GM19099 (cell line): ENCODE data around the gene CAST.

ENCODE experiments used
- POLR2A ChIP-seq: IDR thresholded peaks from 3 replicates; pipeline ENCODE4 v1.6.1; 2011; ENCODE audit warnings: low read depth; ENCODE audit not compliant: insufficient read length; ENCODE audit errors: extremely low read depth

CAST gene

GRCh38 chr5:96780626-96781025 is 118.5 kb downstream of the CAST start:
- TF ChIP-seq POLR2A = no peak

GRCh38 chr5:96781031-96781971 is 119.1 kb downstream of the CAST start:
- no peak for TF ChIP-seq POLR2A

GRCh38 chr5:96783326-96783725 is 121.2 kb downstream of the CAST start:
- TF ChIP-seq POLR2A = no peak

- TF ChIP-seq POLR2A = no peak
These were observed 123.3 kb downstream of the CAST start for GRCh38 chr5:96785326-96786109.

GRCh38 chr5:96788112-96788749 is 126.1 kb downstream of the CAST start:
- TF ChIP-seq POLR2A = no peak

- no peak for TF ChIP-seq POLR2A
These were observed 127.7 kb downstream of the CAST start for GRCh38 chr5:96789794-96790330.

- no peak for TF ChIP-seq POLR2A
These were observed 128.9 kb downstream of the CAST start for GRCh38 chr5:96790961-96791504.

- no peak for TF ChIP-seq POLR2A
These were observed 132.6 kb downstream of the CAST start for GRCh38 chr5:96794757-96795156.

- TF ChIP-seq POLR2A = no peak
These were observed 133.4 kb downstream of the CAST start for GRCh38 chr5:96795626-96796025.

GRCh38 chr5:96796434-96796833 is 134.3 kb downstream of the CAST start:
- TF ChIP-seq POLR2A = no peak

- TF ChIP-seq POLR2A = no peak
These were observed 145.0 kb downstream of the CAST start for GRCh38 chr5:96807075-96807654.

GRCh38 chr5:96808541-96808828 is 146.3 kb downstream of the CAST start:
- no peak for TF ChIP-seq POLR2A

- no peak for TF ChIP-seq POLR2A
These were observed 146.8 kb downstream of the CAST start for GRCh38 chr5:96808868-96809558.

- TF ChIP-seq POLR2A = no peak
These were observed 147.7 kb downstream of the CAST start for GRCh38 chr5:96809921-96810320.
